Testis (tissue), 3 donors: Measurements from ENCODE around the gene MYO1D. TPM values are rescaled to one million over a fixed set of nuclear protein-coding genes. Genes with fewer than 3 reads are reported as not detected.

Experiments
- DNase-seq: peaks from one replicate; pipeline ENCODE4 v3.0.0-alpha.2; 2019
- H3K27ac ChIP-seq, 2 donors: fragments of 200-600 bp; sonication (generic); one replicate each; pipeline ENCODE4 v1.5.1; 2019
- H3K27me3 ChIP-seq: fragments of 200-600 bp; sonication (generic); one replicate; pipeline ENCODE4 v1.5.1; 2019
- H3K36me3 ChIP-seq: fragments of 200-600 bp; sonication (generic); one replicate; pipeline ENCODE4 v1.5.1; 2017; ENCODE audit warnings: low read depth; ENCODE audit errors: missing control alignments
- H3K4me1 ChIP-seq: fragments of 200-600 bp; sonication (generic); one replicate; pipeline ENCODE4 v1.5.1; 2019
- H3K4me3 ChIP-seq, 2 donors: fragments of 200-600 bp; sonication (generic); one replicate each; pipeline ENCODE4 v1.5.1; 2017 to 2019
- H3K9me3 ChIP-seq: fragments of 200-600 bp; sonication (generic); one replicate; pipeline ENCODE4 v1.5.1; 2017
- POLR2A ChIP-seq: fragments of 450-650 bp; IDR thresholded peaks from one replicate; pipeline ENCODE4 v1.6.1; 2017; ENCODE audit warnings: antibody characterized with exemption, mild to moderate bottlenecking, moderate library complexity
- WGBS, 2 donors: methylation state at CpG; one replicate each; pipeline ENCODE4 v1.1.5; 2018; 5-methylcytosine and 5-hydroxymethylcytosine counted together
- intact Hi-C: fragments of 100-400 bp; cut with DNase I; formaldehyde crosslinking; loops from one replicate; pipeline ENCODE4 v1.15.1; 2023; ENCODE audit warnings: low total_unique reads
- polyA plus RNA-seq: library from polyadenylated mRNA; stranded (reverse); fragments of 350-450 nt; fragmentation: Illumina TruSeq; extraction: RNeasy Lipid Tissue Mini Kit (QIAGEN cat#74804); gene quantifications from one replicate; pipeline ENCODE4 v1.2.3, GENCODE V29; 2014; ENCODE audit warnings: low read depth, low replicate concordance; ENCODE audit not compliant: insufficient read depth
- total RNA-seq, 2 donors: library from RNA; depleted of rRNA; stranded (reverse); fragments of >200 nt; gene quantifications; one replicate each; pipeline ENCODE4 v1.2.3, GENCODE V29; 2016
- TF ChIP-seq, protein P1 (sequence below), 3 experiments: fragments of 450-650 bp in 2 of 3; fragments of 200-600 bp in 1 of 3; sonication (generic) in 1 of 3; IDR thresholded peaks; one replicate each; pipeline ENCODE4 v1.5.1; 2016 to 2019; ENCODE audit warnings: antibody characterized with exemption in 3 of 3, mild to moderate bottlenecking in 2 of 3, moderate library complexity in 1 of 3

MYO1D gene
- total and polyA plus RNA-seq, 3 donors from 2014 or later, result 29.5 to 34.1 (median 33.6) TPM

GRCh38 chr17:32732296-32732642 is 144.7 kb downstream of the MYO1D start:
- WGBS, 2 donors, result 83 to 91% methylated on average over 1 to 2 of the region's 2 CpGs
- H3K4me1 ChIP-seq, result no peaks in the 10 kb centered on the region

GRCh38 chr17:32731556-32732295 is 145.2 kb downstream of the MYO1D start:
- Histone ChIP-seq H3K4me3 (no peak overlapping the region), H3K4me1 (no peaks in the 10 kb centered on the region), H3K36me3 (no peaks in the 10 kb centered on the region), H3K9me3 (no peaks in the 10 kb centered on the region), H3K27ac (no peak overlapping the region), H3K27me3 (no peaks in the 10 kb centered on the region)
- 96% methylated on average over 6 to 13 of the region's 13 CpGs for WGBS, 2 donors
- intact Hi-C loops, result no loop called here
- no peak for DNase-seq
- TF ChIP-seq POLR2A, result no peak
- TF ChIP-seq, protein P1, sequence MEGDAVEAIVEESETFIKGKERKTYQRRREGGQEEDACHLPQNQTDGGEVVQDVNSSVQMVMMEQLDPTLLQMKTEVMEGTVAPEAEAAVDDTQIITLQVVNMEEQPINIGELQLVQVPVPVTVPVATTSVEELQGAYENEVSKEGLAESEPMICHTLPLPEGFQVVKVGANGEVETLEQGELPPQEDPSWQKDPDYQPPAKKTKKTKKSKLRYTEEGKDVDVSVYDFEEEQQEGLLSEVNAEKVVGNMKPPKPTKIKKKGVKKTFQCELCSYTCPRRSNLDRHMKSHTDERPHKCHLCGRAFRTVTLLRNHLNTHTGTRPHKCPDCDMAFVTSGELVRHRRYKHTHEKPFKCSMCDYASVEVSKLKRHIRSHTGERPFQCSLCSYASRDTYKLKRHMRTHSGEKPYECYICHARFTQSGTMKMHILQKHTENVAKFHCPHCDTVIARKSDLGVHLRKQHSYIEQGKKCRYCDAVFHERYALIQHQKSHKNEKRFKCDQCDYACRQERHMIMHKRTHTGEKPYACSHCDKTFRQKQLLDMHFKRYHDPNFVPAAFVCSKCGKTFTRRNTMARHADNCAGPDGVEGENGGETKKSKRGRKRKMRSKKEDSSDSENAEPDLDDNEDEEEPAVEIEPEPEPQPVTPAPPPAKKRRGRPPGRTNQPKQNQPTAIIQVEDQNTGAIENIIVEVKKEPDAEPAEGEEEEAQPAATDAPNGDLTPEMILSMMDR (IDR thresholded peaks at IDR 0.05), result no peak

More at GRCh38 chr17:32732296-32732642, 144.7 kb downstream of the MYO1D start:
- Histone ChIP-seq H3K27ac (no peak overlapping the region), H3K36me3 (no peaks in the 10 kb centered on the region), H3K9me3 (no peaks in the 10 kb centered on the region), H3K4me3 (no peak overlapping the region), H3K27me3 (no peaks in the 10 kb centered on the region)
- intact Hi-C loops, result no loop called here
- DNase-seq, result no peak
- no peak for TF ChIP-seq POLR2A
- TF ChIP-seq, protein P1 (IDR thresholded peaks at IDR 0.05), result no peak

DNA sequence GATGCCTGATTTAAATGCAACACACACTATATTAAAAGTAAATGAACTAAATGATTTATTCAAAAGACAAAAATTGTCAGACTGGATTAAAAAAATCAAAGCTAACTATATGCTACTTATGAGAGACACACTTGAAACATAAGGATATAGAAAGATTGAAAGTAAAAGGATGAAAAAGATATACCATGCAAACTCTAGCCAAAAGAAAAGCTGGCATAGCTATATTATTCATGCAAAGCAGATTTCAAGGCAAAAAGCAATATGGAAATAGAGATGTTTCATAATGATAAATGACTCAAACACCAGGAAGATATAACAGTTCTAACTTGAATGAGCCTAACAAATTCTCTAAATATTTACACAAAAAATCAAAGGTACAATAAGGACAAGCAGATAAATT is 149.2 kb downstream of the MYO1D start:
- H3K27ac ChIP-seq, result no peak overlapping the region
- no peaks in the 10 kb centered on the region for H3K36me3 ChIP-seq
- no peaks in the 10 kb centered on the region for H3K27me3 ChIP-seq
- H3K4me3 ChIP-seq, result no peak overlapping the region
- TF ChIP-seq, protein P1 (IDR thresholded peaks at IDR 0.05), result no peak
- no peak for TF ChIP-seq POLR2A
- no peaks in the 10 kb centered on the region for H3K9me3 ChIP-seq
- no peaks in the 10 kb centered on the region for H3K4me1 ChIP-seq
- intact Hi-C loops, result no loop called here
- no peak for DNase-seq

DNA sequence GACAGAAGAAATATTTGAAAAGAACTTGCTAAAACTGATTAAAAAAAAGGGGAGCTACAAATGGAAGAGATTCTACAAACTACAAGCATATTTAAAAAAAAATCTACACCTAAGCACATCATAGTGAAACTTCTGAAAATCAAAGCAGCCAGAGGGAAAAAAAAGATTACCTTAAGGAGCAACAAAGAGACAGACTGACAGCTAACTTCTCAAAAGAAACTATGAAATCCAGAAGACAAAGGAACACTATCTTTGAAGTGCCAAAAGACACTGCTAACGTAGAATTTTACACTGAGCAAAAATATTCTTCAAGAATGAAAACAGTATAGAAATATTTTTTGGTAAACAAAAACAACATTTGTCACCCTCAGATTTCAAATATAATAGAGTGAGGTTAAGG is 151.2 kb downstream of the MYO1D start:
- Histone ChIP-seq H3K4me3 (no peak overlapping the region), H3K36me3 (no peaks in the 10 kb centered on the region), H3K9me3 (no peaks in the 10 kb centered on the region), H3K27ac (no peak overlapping the region), H3K4me1 (no peaks in the 10 kb centered on the region), H3K27me3 (no peaks in the 10 kb centered on the region)
- no peak for DNase-seq
- WGBS, 2 donors, result 96 to 100% methylated on average over 1 of the region's 1 CpG
- TF ChIP-seq, protein P1 (IDR thresholded peaks at IDR 0.05), result no peak
- no peak for TF ChIP-seq POLR2A
- intact Hi-C loops, result no loop called here
